ENCODE data around the gene GRB10.

GRB10 gene

DNA sequence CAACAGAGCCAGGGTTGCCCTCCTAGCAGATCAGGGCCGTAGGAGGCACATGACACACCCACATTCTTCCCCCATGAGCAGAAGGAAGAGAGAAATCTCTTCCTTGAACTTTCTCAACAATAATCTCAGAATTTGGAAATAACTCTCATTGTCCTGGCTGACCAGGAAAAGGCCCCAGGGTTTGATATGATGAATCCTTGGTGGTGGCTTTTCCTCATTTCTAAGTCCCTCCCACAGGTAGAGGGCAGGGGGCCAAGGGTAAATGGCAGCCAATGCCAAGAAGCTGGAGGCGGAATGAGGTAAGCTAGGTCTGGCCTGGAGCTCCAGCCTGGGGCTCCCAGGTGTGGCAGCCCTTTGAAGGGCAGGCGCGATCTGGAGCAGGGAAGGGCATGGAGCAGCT lies 67.8 kb downstream of the GRB10 start:
- no peak for DNase-seq

DNA sequence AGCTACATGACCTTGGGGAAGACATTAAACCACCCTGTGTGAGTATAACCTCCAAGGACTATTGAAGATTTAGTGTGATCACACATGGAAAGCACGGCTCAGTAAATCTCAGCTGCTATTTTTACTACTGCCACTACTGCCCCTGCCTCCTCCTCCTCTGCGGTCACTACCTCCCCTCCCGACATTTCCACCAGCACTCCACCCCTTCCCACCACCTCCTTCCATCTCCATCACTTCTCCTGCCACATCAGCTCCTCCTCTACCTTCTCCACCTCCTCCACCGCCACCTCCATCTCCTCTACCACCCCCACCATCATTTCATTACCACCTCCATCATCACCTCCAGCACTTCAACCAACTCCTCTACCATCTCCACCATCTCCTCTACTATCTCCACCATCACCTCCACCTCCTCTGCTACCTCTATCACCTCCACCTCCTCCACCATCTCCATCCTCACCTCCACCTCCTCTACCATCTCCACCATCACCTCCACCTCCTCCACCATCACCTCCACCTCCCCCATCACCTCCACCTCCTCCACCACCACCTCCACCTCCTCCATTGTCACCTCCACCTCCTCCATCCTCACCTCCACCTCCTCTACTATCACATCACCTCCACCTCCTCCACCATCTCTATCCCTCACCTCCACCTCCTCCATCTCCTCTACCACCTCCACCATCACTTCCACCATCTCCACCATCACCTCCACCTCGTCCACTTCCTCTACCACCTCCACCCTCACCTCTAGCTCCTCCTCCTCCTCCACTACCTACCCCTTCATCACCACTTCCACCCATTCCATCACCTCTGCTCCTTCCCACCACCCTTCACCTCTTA lies 69.4 kb downstream of the GRB10 start:
- no peak for DNase-seq

DNA sequence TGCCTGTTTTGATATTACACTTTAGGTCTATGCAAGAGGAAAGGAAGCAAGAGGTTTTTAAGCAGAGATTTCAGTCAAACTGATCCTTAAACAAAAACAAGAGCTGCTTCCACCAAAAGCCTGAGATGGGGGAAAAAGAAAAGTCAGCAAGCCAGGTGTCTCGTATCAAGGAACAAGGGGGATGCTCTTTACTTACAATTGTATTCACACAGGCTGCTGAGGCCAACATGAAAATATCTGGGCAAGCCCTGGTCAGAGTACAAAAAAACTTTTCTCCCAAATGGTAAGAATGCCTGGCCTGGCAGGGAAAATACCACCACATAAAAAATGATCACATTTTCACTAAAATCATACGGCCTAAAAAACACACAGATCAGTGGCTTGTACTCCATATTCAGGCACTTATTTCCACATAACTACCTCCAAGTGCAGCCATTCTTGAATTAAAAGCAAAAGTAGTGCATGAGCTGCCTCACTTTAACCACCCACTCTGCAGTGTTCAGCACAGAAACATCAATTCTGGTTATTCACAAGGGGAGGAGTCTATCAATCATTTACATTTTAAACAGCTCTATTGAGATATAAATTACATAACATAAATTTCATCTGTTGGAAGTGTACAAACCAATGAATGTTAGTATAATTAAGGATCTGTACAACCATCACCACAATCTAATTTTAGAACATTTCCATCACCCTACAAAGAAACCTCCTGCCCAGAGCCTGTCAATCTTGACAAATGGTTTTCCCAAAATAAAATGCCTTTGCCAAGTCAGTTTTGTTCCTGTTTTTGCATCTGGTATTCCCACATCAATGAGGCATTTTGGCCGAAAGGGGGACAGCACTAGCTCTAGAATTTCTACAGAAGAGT lies 70.2 kb downstream of the GRB10 start:
- DNase-seq, result no peak

DNA sequence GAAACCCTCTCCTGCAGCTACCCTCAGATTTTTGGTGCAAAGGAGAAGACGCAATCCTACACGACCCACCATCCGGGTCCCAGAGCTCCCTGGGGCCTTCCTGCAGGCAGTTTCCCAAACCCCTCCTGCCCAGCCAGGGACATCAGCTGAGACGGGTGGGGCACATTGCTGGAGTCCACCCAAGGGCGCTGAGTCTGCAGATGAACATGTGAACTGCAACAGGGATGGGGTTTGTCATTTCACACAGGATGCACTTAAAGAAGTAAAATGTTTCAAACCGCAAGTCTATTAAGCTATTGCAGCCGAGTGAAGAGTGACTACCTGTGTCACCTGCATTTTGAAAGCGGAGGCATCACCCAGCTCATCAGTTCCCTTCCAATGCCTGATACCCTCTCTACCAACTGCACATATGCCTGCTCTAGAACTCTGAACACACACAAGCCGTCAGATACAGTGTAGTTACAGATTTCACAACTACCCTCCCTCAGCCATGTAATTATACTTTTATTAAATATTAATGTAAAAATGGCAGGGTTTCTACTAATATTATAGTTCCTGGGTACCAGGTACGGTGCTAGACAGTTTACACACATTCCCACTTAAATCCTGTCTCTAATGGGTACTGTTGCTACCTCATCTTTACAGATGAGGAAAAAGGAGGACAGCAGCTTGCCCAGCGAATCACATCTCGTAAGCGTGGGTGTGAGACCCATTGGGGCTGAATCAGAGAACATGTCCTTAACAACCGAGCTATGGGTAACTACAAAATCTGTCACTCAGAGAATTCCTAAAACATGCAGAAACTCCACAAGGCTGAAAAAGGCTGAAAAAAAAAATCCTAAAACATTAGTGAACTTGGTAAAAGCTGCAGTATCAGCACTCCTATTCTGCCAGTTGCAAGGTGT lies 71.2 kb downstream of the GRB10 start:
- no peak for DNase-seq

DNA sequence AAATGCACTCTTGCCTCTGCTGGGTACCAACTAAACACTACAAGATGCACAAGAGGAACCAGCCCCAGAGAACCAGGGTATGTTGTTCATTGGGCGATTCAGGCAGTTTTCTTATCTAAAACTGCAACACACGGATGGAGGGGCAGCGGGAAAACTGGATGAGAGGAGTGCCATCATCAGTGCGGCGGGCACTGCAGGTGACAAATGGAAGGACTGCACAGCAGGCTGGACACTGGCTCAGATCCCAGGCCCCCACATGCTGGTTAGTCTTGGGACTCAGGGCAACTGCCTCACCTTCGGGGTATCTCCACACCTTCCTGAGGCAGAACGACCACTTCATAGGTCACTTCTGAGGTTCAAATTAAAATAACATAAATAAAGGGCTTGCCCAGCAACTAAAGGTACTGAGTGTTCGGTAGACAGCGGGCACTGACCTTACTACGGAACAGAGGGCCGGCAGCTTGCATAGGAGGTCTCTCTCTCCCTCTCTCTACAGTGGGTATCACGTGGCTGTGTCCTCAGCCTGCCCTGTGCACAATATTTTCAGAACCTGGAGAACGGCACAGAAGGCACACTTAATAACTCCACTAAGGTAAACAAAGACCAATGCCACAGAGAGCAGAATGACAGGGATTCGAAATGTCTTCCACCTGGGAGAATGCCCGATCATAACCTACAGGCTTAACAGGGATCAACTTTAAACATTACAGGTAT lies 72.1 kb downstream of the GRB10 start:
- no peak for DNase-seq

DNA sequence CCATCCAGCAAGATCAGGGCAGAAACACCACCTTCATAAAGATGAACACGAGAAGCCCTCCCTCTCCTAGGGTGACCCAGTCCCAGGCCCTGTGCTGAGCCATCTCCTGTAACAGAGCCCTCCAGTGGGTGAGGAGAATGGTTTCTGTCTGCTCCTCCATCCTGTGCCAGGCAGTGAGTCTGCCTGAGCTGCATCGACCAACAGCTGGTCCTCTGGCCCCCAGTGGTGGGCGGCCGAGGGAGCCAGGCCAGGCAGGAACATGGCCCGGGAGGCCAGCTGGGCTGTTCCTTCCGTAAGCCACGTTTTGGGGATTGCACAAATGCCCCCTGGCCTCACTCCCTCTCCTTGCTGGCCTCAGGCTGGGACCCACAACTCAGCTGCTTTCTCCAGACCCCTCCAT lies 73.5 kb downstream of the GRB10 start:
- DNase-seq, result no peak

DNA sequence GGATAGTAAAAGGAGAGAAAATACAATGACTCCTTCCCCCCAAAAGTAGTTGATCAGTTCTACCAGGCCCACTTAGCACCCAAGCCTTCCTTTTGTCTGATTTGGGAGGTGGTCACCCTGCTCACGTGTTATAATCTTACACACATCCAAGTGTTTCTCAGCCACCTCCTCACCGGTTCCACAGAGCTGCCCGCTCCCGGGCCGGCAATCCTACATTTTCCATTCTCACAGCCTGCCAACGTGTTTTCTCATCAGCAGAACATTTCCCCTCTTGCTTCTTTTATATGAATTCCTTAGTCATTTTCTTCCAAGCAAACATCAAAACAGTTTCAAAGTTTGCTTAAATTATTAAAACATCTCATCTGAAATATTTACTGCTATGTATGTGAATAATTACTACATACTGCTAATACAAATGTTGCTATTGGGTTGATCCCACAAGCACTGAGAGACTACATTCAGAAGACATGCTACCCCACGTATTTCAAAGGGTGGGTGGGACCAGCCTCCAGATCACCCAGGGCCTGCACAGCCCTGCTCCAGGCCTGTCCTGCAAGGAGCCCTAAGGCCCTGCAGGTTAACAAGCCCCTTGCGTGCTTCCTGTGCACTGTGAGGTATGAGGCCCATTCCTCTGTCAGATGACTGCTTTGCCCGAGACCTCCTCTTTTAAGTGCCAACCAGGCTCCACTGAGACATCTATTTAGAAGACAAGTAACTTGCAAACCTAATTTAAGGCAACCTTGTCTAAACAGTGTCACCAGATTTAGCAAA lies 75.3 kb downstream of the GRB10 start:
- no peak for DNase-seq

DNA sequence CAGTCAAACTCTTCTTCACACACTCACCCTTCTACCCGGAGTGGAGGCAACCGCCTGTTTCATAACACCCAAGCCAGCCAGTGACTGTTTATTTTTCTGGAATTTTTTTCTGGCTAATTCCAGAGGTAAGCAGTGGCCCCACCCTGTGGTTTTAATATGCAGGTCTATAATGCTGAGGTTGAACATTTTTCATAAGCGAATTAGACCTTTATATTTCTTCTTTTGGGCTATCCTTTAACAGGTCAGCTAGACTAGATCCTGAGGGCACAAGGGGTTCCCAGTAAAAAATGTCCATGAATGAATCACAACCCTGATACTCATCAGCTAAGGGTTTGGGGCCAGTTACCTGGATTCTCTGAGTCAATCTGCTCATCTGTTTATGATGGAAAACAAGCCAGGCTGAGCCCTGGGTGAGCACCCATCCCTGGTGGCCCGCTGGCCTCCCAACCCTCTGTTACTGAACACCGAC lies 76.2 kb downstream of the GRB10 start:
- no peak for DNase-seq

DNA sequence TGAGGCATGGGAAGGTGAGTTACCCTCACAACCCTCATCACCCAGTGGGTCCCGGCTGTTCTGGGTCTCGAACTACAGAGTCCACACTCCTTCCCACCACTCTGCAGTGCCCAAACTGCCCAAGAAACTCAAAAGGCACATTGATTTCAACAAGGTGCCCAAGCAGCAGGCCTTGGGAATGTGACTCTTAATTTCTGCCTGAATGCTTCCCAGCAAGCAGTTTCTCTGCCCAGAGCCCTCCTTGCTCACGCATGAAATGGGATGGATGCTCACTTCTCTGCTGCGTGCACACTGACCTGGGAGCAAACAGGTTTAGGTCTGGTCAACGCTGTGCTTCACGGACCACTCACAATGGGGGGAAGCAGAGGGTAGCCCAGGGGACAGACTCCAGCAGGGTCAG lies 77.9 kb downstream of the GRB10 start:
- no peak for DNase-seq

DNA sequence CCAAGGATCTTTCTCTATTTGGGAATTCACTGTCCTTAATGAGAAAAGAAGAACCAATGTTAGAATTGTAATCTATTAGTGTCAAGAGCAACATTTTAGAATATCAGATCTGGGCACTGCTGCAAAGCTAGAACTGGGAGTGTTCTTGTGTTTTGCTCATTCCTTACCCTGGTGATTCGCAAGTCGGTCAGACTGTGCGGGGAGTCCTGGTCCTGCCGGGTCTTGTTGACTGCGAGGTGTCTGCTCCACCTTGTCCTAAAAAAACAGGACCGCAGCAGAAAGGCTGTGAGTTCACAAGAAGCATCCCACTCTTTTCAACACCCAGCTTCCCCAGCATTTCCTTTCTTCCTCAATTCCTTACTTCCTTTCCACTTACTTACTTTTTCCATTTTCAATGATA lies 79.0 kb downstream of the GRB10 start:
- DNase-seq, result no peak

DNA sequence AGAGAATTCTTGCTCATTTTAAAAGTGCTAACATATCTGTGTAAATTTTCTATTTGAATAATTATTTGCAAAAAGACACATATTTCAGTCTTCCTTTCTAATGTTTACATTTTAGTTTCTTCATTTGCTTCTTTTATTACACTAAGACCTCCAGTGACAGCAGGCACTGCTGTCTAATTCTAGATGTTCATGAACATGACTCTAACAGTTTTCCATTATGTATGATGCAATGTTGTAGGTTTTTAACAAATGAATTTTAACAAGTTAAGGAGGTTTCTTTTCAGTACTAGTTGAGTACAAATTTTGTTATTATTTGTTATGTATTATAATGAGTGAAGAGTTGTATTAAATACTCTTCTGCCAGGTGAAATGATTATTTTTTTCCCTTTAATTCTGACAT lies 83.6 kb downstream of the GRB10 start:
- no peak for DNase-seq

DNA sequence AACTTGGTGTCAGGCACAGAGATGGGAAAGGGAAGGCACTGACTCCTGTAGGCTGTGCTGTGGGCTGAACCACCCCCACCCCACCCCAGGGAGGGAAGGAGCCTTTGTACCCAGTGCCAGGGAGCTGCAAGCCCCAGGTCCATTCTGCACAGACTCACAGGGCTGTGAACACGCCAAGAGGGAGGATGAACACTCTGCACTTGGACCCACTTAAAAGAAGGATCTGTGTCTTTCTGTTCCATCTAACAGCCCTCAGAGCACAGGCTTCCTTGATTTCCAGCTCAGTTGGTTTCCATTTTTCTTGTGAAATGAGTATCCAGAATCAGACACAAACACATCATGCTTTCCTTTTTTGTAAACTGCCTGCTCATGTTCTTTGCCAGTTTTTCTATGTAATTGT lies 84.9 kb downstream of the GRB10 start:
- DNase-seq, result no peak

DNA sequence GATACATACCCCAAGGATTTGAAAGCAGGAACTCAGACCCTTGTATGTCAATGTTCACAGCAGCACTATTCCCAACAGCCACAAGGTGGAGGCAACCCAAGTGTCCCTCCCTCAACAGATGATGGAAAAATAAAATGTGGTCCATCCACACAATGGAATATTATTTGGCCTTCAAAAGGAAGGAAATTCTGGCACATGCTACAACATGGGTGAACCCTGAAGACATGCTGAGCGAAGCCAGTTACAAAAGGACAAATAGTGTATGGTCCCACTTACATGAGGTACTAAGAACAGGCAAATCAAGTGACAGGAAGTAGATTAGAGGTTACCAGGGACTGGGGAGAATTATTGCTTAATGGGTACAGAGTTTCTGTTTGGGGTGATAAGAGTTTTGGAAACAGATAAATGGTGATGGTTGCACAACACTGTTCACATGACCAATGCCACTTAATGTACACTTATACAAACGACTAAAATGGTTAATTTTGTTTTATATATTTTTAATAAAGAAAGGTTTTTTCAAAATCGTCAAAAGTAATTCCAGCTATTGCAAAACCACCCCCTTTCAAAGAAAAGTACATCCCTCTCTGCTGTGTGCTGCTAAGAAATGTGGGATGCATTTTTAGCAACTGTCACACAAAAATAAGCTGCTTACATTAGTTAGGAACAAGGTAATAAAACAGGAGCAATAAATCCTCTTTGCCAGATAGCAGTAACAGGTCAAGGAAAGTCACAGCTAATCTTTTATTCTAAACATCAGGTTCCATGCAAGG lies 85.7 kb downstream of the GRB10 start:
- DNase-seq, result no peak

DNA sequence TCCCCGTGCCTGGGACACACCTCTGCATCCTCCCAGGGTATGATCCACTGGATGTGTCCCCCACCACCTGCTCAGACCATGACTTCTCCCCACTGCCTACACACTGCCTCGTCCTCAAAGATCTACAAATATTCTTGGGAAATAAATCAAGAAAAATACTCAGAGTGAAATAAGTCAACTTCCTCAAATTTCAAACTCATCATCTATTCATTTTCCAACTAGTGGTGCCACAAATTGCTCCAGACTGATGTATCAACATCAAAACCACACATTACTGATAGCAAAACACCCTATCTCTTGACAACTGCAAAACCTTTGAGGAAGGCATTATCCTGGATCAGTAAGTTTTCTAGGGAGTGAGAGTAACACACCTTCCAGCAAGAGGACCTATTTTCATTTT lies 87.7 kb downstream of the GRB10 start:
- DNase-seq, result no peak

DNA sequence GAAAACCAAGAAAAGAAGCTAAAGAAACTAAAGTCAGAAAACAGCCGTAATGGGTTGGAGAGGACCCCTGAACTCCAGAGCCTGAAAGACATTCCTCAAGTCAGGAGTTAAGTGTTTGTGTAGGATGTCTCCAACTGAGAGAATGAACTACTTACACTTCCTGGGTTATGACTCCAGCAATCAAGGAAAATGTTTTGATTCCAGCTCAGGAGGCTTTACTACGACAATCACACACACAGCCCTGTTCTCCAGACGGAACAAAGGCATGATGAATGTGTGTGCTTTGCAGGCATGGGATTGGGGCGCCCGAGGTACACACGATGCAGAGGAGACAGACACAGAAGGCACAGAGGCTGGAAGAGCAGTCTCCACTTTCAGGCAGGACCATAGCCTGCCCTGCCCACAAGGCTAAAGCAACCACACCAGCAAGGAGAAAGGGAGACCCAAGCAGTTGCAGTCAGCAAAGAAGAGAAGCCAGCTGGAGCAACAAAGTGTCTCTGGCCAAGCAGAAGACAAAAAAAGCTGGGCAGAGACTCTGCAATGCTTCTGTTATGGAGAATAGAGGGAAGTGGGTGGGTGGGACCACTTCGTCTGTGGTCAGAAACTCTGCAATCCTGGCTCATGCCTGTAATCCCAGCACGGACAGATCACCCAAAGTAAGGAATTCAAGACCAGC lies 89.1 kb downstream of the GRB10 start:
- DNase-seq, result no peak

DNA sequence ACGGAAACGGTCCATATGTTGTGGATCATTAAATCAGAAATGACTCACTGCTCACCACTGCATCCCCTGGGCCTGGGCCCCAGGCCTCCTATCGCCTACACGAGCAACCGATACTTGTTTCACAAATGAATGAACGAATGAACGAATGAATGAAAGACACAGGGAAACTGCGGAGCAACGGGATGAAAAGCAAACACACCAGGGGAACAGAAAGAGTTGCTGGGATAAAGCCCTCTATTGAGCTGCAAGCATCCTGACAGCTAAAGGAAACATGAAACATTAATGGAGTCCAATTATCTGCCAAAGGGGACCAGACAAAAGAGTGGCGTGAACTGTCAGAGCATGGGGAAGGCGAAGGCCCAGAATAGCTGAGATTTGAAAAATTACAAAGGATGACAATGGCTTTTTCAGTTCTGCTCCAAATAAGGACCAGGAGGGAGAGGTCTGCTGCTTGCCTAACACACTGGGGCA lies 92.1 kb downstream of the GRB10 start:
- DNase-seq, result no peak

DNA sequence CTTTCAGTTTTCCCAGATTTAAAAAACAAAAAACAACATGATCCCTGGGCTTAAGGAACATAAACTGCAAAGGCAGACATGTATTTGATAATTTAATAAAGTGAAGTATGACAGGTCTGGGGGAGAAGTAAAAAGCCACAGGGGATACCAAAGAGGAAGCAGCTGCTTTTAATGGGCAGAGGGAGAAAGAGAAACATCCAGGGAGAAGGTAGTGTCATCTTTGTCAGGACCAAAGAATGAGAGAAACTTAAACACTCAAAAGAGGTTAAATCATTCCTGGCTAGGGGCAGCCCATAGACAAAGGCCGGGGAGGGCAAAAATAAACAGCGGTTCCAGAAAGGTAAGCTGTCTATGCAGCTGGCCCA lies 94.5 kb downstream of the GRB10 start:
- no peak for DNase-seq

DNA sequence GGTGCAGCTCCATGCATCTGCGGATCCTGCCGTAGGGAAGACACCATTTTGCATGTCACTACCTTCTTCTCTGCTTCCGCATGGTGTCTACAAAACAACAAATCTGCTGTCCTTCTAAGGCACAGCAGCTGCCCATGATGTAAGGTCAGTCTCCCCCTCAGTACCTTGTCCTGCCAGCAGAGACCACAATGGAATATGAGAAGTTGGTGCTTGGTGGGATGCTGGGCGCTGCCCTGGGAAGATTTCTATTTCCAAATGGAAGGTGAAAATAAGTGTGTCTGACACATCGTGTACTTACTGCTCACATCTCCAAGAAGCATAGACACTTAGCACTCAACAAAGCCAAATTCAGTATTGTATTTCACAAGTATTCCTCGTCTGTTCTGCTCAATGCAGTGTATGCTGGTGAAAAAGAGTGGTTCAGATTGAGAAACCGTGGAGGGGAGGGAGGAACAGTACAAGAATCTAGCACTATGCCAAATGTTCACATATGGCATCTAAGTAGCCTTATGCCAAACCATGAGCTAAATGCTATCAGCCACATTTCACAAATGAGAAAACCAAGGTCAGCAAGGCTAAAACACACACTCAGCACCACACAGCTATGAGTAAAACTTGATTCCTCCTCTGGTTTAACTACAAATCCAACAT lies 95.0 kb downstream of the GRB10 start:
- no peak for DNase-seq

DNA sequence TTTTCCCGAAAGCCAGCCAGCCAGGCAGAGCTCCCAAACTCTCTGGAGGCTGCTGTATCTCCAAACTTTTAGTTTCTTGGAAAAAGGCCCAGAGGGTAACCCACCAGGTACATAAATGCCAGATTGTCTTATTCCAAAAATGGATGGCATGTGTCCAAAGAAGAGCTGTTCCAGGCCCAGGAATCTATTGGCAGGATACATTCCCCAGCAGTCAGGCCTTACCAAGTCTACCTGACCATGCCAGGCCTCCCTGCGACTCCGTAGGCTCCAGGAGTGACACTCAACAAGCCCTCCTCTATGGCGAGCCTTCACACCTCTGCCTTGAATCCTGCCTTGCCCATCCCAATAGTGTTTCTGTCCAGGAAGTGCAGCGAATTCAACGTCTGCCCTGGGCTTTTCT lies 95.6 kb downstream of the GRB10 start:
- no peak for DNase-seq
